NCI-H146 (cell line): ENCODE data around the gene DNLZ.
"Not testable (repeated sequence)": the region's sequence is repeated elsewhere in the genome, so short reads cannot be mapped to it uniquely, and the experiment has no call there.

Experiments
- DNase-seq: peaks from one replicate; lab custom pipeline; 2025; lab: John Stamatoyannopoulos, UW

The DNLZ gene

DNA sequence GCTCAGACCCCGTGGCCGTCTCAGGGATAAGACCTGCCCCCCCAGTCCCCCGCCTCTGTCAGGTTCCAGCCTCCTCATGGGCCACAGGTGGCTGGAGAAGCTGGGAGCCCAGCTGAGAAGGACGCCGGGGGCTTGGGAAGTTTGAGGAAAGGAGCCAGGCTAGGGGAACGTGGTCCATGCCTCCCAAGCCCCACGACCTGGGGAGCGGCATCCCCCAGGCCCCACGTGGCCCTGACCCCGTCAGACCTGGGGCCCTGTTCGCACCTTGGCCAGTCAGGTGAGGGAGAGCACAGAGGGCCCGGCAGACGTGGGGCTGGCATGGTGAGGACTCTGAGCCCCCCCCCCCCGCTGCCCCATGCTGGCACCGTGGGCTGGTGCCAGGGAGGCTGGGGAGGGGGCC lies 32.5 kb downstream of the DNLZ start:
- DNase-seq = no peak

DNA sequence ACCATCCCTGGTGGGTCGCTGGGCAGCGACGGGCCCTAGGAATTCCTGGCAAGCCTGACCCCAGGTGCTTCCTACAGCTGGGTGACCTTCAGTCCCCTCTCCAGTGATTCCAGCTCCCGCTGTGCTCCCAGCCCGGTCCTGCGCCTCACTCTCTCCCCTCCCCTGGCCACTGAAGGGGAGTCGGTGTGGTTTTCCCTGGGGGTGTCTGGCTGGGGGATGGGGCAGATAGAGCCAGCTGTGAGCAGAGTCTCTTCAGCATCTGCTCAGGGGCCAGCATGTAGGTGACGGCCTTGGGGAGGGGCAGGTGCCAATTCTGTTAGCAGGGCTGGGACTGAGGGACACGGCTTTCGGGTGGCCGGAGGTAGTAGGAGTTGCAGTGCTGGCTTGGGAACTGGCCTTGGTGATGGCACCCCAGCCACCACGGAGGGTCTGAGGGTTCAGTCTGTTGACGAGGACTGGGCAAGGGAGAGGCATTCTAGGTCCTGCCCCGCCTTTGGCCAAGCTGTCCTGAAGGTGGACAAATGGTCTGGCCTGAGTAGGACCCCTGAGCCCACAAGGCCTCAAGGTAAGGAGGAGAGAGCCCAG lies 33.0 kb downstream of the DNLZ start:
- no peak for DNase-seq

DNA sequence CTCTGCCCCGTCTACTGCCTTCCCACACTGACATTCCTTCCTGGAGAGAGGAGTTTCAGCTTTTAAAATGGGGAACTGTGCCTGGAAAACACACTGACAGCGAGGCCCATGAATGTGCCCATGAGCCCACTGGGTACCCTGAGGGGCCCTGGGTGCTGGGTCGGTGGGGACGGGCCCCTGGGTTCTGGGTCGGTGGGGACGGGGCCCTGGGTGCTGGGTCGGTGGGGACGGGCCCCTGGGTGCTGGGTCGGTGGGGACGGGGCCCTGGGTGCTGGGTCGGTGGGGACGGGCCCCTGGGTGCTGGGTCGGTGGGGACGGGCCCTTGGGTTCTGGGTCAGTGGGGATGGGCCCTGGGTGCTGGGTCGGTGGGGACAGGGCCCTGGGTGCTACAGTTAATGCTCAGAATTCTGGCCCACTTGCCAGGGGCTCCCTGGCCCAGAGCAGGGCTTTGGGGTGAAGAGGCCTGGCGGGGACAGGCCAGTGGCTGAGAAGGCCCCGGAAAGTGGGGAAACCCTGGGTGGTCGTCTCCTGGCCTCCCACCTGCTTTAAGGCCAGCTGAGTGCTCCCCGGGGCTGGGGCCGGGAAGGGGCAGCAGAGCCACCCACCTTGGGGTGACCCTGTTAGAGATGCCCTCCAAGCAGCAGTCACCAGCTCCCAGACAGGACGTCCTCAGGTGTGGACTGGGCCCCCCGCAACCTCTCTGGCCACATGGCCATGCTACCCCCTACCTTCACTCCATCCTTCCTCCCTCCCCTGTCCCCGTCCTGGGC lies 33.7 kb downstream of the DNLZ start:
- DNase-seq = no peak

DNA sequence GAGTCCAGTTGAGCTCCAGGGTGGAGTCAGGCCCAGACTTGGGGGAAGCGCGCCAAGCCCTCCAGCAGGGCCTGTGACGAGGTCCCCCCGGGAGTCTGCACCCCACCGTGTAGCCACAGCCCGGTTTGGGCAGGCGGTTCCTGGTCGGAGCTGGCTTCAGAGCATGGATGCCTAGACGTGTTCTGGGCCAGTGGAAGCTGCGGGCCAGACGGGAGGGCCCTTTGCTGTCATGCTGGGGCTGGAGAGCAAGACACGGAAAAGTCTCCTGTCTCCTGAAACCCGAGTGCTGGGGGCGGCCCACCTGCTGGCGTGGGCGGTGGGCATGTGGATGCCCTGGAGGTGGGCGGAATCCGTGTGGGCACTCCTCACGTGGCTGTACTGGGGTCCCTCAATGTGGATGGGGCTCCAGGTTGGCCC lies 34.3 kb downstream of the DNLZ start:
- no peak for DNase-seq

DNA sequence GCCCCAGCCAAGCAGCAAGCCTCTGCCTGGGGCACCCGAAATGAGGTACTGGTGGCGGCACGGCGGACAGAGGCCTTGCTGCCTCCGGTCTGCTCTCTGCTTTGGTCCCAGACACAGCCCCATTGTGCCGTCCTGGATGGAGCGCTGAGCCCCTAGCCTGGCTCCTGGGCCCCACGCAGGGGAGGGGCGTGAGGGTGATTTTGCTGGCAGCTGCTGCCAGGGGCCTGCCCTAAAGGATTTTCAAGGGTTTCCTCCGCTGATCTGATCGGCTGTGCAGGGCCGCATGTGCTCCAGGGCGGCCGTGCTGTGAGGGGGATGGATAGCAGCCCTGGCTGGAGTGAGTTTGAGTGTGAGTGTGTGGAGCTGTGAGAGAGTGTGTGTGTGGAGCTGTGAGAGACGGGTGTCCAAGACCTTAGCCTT lies 34.9 kb downstream of the DNLZ start:
- DNase-seq = no peak

DNA sequence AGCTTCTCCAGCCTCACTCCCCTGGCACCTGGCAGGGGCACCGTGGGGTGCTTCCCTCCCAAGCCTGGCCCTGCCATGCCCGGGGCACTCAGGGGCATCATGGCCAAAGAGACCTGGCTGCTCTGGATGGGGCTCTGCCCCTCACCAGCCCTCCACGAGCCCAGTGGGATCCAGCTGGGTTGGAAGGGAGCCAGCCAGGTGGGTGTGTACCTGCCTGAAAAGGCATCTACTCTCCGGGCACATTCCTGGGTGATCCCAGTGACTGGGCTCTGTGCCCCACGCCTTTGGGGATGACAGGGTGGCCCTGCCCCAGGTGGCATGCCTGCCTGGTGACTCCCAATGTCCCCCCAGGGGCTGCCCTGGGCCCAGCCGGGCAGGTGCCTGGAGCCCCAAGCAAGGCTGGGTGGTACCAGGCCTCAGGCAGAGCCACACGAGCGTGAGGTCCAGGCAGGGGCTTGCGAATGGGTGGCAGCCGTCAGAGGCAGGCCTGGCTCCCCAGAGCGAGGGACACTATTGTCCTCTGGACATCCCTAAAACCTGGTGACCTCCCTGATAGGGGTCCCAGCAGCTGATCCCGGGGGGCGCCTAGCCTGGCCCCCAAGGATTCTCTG lies 35.4 kb downstream of the DNLZ start:
- DNase-seq = peak; percentile 49

DNA sequence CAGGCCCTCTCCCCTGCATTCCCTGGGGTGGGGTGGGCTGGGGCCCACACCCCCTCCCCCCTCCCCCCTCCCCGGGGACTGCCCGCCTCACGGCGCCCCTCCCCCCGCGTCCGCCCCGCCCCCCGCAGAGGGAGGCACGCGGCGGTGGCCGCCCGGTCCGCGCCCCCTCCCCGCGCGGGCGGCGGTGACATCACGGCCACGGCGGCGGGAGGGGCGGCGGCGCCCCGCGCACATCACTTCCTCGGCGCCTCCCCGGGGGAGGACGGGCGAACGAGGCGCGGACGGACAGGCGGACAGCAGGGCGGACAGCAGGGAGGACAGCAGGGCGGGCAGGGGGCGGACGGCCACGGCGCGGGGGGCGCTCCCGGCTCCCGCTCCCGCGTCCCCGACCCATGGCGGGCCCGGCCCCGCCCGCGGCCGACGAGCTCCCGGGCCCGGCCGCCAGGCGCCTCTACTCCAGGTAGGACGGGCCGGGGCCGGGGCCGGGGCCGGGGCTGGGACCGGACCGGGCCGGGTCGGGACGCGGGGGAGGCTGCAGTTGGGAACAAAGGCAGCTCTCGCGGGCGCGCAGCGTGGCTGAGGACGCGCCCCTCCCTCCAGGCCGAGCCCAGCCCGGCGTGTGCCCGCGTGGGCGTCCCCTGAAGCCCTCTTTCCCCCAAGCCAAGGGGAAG lies 36.1 kb downstream of the DNLZ start, which contains the start of gene GPSM1:
GPSM1 (plus strand) TSS at position 236 of the 671 bp plus-strand sequence; CDS start at position 393, 157 bp downstream.
- peak; percentile 33 for DNase-seq

DNA sequence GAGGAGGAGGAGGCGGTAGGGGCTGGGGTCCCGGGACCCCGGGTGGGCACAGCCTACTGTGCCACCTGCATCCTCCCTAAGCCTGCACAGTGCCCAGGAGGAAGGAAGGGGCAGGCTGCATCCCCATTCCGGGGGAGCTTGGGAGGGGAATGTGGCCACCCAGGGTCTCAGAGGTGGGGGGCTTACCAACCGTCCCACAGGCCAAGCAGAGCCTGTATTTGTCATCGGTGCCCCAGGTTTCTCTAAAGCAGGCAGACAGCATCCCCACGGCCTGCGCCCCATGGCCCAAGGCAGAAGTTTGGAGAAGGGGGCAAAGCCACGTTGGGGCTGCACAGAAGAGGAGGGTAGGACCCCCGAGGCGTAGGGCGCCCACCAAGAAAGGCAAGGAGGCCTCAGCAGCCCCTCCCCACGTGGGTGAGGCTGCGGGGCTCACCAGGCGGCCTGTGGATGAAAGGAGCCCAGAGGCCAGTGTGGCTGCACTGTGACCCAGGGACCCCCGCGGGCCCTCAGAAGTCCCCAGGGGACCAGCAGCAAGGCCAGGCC lies 36.7 kb downstream of the DNLZ start:
- no peak for DNase-seq

DNA sequence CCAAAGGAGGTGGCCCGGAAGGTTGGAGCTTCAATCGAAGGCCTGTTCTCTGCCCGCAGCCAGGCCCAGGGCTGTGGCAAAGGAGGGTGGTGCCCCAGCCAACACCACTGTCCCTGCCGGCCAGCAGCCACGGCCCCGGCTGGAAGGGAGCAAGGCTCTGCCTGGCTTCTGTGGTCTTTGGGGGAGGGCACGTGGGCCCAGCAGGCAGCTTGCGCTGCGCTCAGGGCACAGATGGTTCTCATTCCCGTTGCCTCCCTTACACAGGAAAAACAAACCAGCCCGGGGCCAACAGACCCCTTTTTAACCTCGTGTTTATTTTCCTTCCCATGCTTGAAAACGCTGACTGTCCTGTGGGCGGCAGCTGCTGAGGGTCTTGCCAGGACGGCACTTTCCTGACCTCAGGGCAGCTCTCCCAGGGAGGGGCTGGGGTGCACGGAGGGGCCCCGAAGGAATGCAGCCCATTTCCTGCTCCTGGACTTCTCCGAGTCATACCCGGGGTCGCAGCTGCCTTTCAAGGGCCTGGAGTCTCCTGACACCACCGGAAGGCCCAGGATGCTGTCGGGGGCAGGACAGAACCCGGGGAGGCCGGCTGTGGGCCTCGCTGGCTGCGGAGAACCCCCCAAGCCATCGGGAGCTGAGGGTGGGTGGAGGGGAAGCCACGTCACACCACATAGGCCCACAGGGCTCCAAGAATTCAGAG lies 37.3 kb downstream of the DNLZ start:
- DNase-seq = no peak

DNA sequence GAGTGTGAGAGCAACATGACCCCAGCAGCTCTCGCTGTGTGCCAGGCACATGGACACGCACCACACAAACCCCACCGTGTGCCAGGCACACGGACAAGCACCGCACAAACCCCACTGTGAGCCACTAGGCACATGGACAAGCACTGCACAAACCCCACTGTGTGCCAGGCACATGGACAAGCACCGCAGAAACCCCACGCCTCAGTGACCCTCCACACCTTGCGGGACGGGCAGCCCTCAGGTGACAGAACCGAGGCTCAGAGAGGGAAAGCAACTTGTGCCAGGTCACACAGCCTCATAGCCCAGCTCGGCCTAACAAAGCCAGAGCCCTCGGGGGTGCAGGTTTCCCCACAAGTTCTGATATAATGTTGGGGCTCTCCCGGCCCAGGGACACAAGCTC lies 38.2 kb downstream of the DNLZ start:
- no peak for DNase-seq

DNA sequence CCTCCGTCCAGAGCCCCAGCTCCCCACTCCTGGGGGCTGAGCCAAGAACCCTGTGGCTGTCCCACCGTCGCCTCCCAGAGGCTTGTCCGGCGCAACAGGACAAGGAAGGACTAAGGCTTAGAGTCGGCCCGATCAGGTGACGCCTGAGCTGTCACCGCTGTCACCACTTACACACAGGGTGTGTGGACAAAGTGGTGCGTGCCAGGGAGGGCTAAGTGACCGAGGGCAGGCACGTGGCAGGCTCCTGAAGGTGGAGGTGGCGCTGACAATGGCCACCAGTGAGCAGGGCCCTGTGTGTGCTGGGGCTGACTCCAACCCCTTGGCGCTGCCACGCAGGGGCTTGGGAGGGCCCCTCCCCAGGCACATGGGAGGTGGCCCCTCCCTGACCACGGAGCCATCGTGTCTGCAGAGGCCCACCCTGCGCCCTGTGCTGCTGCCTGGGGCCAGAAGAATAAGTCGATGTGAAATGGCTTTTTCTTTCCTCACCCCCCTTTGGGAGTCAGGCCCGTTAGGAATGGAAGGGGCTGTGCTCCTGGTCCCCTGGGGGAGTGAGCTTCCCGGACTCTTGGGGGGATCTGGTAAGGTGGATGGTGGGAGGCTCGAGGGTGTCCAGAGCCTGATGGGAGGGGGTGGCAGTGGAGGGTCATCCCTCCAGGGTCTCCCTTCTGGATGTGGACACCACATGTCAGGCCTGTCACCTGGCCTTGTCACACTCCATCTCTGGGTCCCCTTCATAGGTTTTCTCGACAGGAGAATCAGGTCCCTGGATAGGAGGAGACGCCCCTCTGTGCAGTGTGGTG lies 38.8 kb downstream of the DNLZ start:
- DNase-seq = no peak

DNA sequence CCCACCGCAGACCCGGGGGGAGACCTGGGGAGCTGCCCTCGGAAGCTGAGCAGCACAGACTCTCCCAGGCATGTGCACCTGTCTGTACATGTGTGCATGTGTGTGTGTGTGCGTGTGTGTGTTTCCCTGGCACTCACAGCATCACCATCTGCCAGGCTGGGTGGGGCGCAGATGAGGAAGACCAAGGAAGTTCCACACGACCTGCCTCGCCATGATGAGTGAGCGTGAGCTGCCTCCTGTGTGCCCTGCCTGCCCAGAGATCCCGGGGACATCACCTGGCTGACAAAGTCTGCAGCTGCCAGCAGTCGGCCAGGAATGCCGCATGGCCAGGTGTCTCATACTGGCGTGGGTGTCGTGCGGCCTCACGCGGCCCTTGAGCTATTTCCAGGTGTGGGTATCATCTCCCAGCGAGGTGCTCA lies 40.2 kb downstream of the DNLZ start:
- peak; percentile 38 for DNase-seq

DNA sequence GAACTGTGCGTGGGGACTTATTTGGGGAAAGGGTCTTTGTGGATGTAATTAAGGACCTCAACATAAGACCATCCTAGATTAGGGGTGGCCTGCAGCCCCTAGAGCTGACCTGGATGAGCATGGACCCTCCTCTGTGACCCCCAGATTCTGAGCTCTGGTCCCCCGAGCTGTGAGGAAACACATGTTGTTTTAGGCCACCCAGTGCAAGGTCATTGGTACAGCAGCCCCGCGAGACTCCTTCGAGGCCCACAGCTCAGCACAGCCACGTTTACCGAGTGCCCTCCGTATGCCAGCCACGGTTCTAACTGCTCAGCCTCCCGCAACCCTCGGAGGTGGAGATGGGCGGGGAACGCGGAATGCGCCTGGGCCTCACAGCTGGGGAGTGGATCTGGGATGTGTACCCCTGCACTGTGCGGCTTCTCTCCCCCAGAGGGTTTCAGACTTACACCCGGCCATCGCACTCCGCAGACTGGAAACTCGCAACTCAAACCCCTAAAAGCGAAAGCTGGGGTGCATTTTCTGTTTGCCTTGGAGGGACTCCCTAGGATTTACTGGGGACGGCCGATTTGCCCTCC lies 40.7 kb downstream of the DNLZ start:
- DNase-seq = no peak

DNA sequence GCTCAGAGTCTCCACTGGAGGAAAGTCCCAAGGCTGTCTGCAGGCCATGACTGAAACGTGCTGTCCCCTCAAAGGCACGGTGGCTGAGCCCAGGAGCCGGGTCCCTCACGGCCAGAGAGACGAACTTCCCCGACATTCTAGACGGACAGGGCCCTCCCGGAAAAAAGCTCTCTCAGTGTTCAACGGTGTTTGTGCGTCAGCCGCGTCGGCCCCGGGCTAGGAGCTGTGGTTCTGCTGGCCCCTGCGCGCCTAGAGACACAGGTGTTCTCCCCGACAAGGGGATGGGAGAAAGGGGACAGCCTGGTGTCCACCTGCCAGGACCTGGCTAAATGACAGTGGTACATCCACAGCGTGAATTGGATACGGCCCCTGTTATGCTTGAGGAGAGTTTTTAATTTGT lies 42.0 kb downstream of the DNLZ start:
- DNase-seq = no peak

DNA sequence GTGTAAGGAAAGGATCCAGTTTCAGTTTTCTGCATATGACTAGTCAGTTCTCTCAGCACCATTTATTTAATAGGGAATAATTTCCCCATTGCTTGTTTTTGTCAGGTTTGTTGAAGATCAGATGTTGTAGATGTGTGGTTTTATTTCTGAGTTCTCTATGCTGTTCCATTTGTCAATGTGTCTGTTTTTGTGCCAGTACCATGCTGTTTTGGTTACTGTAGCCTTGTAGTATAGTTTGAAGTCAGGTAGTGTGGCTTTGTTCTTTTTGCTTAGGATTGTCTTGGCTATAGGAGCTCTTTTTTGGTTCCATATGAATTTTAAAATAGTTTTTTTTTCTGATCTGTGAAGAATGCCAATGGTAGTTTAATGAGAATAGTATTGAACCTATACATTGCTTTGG lies 42.6 kb downstream of the DNLZ start:
- DNase-seq = not testable (repeated sequence)

DNA sequence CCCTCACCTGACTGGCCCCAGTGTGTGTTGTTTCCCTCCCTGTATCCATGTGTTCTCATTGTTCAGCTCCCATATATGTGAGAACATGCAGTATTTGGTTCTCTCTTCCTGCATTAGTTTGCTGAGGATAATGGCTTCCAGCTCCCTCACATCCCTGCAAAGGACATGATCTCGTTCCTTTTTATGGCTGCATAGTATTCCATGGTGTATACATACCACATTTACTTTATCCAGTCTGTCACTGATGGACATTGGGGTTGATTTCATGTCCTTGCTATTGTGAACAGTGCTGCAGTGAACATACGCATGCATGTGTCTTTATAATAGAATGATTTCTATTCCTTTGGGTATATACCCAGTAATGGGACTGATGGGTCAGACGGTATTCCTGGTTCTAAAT lies 43.6 kb downstream of the DNLZ start:
- not testable (repeated sequence) for DNase-seq

DNA sequence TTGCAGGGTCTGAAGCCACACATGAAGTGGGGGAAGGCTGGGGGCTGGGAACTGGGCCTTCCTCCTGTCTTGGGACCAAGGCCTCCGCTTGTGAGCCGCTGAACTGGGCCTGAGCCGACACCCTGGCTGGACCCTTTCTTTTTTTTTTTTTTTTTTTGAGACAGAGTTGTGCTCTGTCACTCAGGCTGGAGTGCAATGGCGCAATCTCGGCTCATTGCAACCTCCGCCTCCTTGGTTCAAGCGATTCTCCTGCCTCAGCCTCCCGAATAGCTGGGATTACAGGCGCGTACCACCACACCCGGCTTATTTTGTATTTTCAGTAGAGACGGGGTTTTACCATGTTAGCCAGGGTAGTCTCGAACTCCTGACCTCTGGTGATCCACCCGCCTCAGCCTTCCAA lies 44.3 kb downstream of the DNLZ start:
- DNase-seq = not testable (repeated sequence)

DNA sequence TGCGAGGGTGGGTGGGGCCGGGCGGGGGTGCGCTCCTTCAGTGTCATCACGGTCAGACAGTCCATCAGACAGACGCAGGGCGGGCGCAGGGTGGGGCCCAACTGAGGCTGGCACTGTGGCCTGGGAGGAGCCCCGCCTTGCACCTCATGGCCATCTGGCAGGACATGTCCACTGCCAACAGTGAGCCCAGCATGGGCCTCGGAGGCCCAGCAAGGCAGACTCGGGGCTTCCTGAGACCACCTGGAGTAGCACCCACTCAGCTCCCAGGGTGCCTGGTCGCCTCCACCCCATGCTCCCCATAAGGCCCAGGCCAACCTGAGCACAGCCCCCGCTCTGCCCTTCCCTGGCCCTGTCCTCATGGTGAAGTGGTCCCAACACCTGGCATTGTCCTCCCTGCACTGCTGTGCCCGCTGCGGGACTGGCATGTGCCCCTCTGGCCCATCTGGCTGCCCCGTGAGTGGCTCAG lies 44.7 kb downstream of the DNLZ start:
- no peak for DNase-seq

DNA sequence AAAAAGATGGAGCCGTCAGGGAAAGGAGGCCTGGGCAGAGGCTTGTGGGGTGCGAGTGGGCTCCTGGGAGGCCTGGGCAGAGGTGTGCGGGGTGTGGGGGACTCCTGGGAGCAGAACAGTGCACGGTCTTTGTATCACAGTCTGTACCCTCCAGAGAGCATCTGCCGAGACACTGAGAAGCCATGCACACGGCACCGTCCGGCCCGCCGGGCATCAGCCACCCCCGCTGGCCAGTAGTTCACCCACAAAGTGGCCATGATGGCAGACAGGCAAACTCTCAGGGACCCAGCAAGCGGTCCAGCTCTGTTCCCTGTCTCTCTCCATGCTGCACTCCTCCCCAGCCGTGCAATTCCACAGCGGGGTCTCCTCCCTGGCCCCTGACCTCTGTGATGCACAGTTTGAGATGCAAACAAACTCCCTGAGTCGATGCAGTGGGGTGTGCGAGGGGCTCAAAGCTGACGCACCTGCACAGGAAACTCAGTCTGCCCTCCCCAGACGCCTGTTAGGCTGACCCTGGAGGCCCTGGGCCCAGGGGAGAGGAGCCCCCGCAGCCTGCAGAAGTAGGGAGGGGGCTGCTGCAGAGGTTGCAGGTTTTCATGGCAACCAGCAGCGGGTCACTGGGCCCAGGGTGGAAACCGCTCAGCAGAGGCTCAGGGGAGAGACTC lies 45.3 kb downstream of the DNLZ start:
- no peak for DNase-seq

DNA sequence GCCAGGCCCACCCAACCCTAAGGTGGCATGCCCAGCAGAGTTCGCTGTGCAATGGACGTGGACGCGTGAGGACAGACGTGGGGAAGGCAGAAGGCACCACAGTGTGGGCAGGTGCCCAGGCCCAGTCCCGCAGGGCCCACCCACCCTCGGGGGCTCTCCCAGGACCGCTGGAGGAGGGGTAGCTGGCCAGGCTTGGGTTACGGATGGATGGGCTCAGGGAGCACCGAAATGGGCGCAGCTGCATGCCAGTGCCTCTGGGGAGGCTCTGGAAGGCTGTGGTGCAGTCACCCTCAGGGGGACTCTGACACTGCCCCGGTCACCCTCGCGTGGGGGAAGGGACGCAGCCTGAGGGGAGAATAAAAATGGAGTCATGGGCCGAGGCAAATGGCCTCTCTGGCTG lies 45.8 kb downstream of the DNLZ start:
- DNase-seq = no peak
